ENCODE data around the gene TSPEAR. TPM values are rescaled to one million over a fixed set of nuclear protein-coding genes. Genes with fewer than 3 reads are reported as not detected.
"Not testable (repeated sequence)": the region's sequence is repeated elsewhere in the genome, so short reads cannot be mapped to it uniquely, and the experiment has no call there.

Gene TSPEAR
- total and polyA plus RNA-seq, 2 of the 13 experiments (the other 11 are each of a cell fraction or from before 2014, with no cell fraction given): 0.07 to 0.32 TPM

DNA sequence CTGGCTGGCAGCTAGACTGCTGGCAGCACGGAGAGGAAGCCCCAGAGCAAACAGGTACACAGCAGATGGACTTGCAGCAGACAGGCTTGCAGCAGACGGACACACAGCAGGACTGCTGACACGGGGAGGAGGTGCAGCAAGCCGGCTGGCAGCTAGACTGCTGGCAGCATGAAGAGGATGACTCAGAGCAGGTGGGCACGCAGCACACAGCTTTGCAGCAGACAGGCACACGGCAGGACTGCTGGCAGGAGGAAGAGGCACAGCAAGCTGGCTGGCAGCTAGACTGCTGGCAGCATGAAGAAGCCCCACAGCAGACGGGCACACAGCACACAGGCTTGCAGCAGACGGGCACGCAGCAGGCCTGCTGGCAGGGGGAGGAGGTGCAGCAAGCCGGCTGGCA, 160.6 kb downstream of the TSPEAR start:
- Histone ChIP-seq H3K79me2 (ENCODE audit: insufficient read depth, low read length) (no peaks in the 10 kb centered on the region), H3K4me1 (ENCODE audit: insufficient read depth, low read length) (no peaks in the 10 kb centered on the region; the same call in 1 of the 2 replicates), H4K20me1 (ENCODE audit: insufficient read depth, low read length) (no peaks in the 10 kb centered on the region), H3K9me3 (ENCODE audit: low read length) (no peaks in the 10 kb centered on the region), H3K4me2 (ENCODE audit: low read depth, low read length) (no peak overlapping the region), H3K36me3 (replicated peaks in 1 of 2; ENCODE audit: control insufficient read depth in 1 of 2, insufficient read depth in 2 of 2, low read length in 2 of 2) (no peaks in the 10 kb centered on the region), H3K9ac (ENCODE audit: insufficient read depth, low read depth, low read length) (no peak overlapping the region), H3K27me3 (ENCODE audit: control insufficient read depth in 1 of 2, insufficient read depth in 2 of 2, low read length in 2 of 2) (peaks cover 0 to 3% of the 10 kb centered on the region in 2 experiments; a peak in 2 of 5 replicates), H3K27ac (ENCODE audit: extremely low read length, insufficient read depth, low read length) (no peak overlapping the region), H3K4me3 (replicated peaks in 1 of 3; ENCODE audit: insufficient read depth in 1 of 3, low read depth in 2 of 3, low read length in 3 of 3) (no peak overlapping the region), H2AFZ (ENCODE audit: low read length) (no peak overlapping the region)
- BruUV-seq (replicated peaks): no TSS peak
- intact Hi-C loops (cut with micrococcal nuclease; ENCODE audit: unreplicated experiment): no loop called here
- DNase-seq (ENCODE audit: low spot score) (no peak), ATAC-seq (no peak), FAIRE-seq (no peak)
- no peak for TF ChIP-seq ZNF672 (CRISPR knock-in tag; IDR thresholded peaks at IDR 0.05)
- TF ChIP-seq ZBTB34 (CRISPR knock-in tag; IDR thresholded peaks at IDR 0.05): no peak
- TF ChIP-seq, protein P1, sequence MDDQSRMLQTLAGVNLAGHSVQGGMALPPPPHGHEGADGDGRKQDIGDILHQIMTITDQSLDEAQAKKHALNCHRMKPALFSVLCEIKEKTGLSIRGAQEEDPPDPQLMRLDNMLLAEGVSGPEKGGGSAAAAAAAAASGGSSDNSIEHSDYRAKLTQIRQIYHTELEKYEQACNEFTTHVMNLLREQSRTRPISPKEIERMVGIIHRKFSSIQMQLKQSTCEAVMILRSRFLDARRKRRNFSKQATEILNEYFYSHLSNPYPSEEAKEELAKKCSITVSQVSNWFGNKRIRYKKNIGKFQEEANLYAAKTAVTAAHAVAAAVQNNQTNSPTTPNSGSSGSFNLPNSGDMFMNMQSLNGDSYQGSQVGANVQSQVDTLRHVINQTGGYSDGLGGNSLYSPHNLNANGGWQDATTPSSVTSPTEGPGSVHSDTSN (CRISPR knock-in tag; IDR thresholded peaks at IDR 0.05; ENCODE audit: borderline replicate concordance): no peak
- no peak for TF ChIP-seq MBNL3 (CRISPR knock-in tag; conservative IDR thresholded peaks at IDR 0.05)
- TF ChIP-seq ZMYM3 (CRISPR knock-in tag; IDR thresholded peaks at IDR 0.05): 0 out of 2 replicates have a peak, but pooled peaks have one; percentile 54
- TF ChIP-seq ZNF678 (CRISPR knock-in tag; IDR thresholded peaks at IDR 0.05): no peak
- no peak for TF ChIP-seq ZNF136 (CRISPR knock-in tag; IDR thresholded peaks at IDR 0.05; ENCODE audit: low read depth)
- POLR2A ChIA-PET: no interaction called here
- in situ Hi-C loops (cut with HindIII; ENCODE audit: extremely low pct_ligation_motif_present, low pct_unique_long_range_greater_than_20kb): no loop called here
- CTCF ChIA-PET (ENCODE audit: low intra/inter-chr PET ratio, low total read pairs): no interaction called here
- WGBS (ENCODE audit: low lambda C conversion rate): 52% methylated on average over 4 of the region's 10 CpGs

GRCh38 chr21:44550285-44550684, 161.1 kb downstream of the TSPEAR start:
- H3K79me2 ChIP-seq (ENCODE audit: insufficient read depth, low read length); H4K20me1 ChIP-seq (ENCODE audit: insufficient read depth, low read length); H3K36me3 ChIP-seq (replicated peaks in 1 of 2; ENCODE audit: control insufficient read depth in 1 of 2, insufficient read depth in 2 of 2, low read length in 2 of 2); in situ Hi-C loops (cut with HindIII; ENCODE audit: extremely low pct_ligation_motif_present, low pct_unique_long_range_greater_than_20kb); intact Hi-C loops (cut with micrococcal nuclease; ENCODE audit: unreplicated experiment); H3K4me2 ChIP-seq (ENCODE audit: low read depth, low read length); H3K9ac ChIP-seq (ENCODE audit: insufficient read depth, low read depth, low read length); H3K27me3 ChIP-seq (ENCODE audit: control insufficient read depth in 1 of 2, insufficient read depth in 2 of 2, low read length in 2 of 2); FAIRE-seq; H3K9me3 ChIP-seq (ENCODE audit: low read length); CTCF ChIA-PET (ENCODE audit: low intra/inter-chr PET ratio, low total read pairs); H3K27ac ChIP-seq (ENCODE audit: extremely low read length, insufficient read depth, low read length); POLR2A ChIA-PET; ATAC-seq; H3K4me3 ChIP-seq (replicated peaks in 1 of 3; ENCODE audit: insufficient read depth in 1 of 3, low read depth in 2 of 3, low read length in 3 of 3); H3K4me1 ChIP-seq (ENCODE audit: insufficient read depth, low read length); DNase-seq (ENCODE audit: low spot score); H2AFZ ChIP-seq (ENCODE audit: low read length); BruUV-seq (replicated peaks): not testable (repeated sequence)
- WGBS (ENCODE audit: low lambda C conversion rate): 55% methylated on average over 4 of the region's 17 CpGs
